Thoracic aorta (tissue), 2 donors: Measurements from ENCODE around the gene MEI1. TPM values are rescaled to one million over a fixed set of nuclear protein-coding genes. Genes with fewer than 3 reads are reported as not detected.

ENCODE experiments used
- ATAC-seq: fragments of 150-250 bp; one replicate; pipeline ENCODE4 v1.8.0; 2017; ENCODE audit warnings: low read depth; ENCODE audit not compliant: insufficient number of reproducible peaks, low FRiP score
- DNase-seq: peaks from one replicate; pipeline ENCODE4 v3.0.0-alpha.2; 2020; ENCODE audit warnings: low spot score
- H3K27ac ChIP-seq, 2 donors: fragments of 200-600 bp; sonication (generic); 1 replicate in 1 of 2; 2 replicates in 1 of 2; pipeline ENCODE4 v1.5.1; 2016; ENCODE audit warnings: mild to moderate bottlenecking in 2 of 2, moderate library complexity in 2 of 2
- H3K27me3 ChIP-seq: fragments of 200-600 bp; sonication (generic); replicated peaks from 2 replicates; pipeline ENCODE4 v1.6.0; 2016; ENCODE audit warnings: mild to moderate bottlenecking; ENCODE audit not compliant: insufficient read depth
- H3K36me3 ChIP-seq: fragments of 200-600 bp; sonication (generic); one replicate; pipeline ENCODE4 v1.5.1; 2016
- H3K4me1 ChIP-seq, 2 donors: fragments of 200-600 bp; sonication (generic); 1 replicate in 1 of 2; 2 replicates in 1 of 2; pipeline versions ENCODE4 v1.5.1 to v1.6.0; 2016; ENCODE audit warnings: low read depth in 2 of 2, mild to moderate bottlenecking in 1 of 2; ENCODE audit not compliant: control insufficient read depth in 1 of 2
- H3K4me3 ChIP-seq: fragments of 200-600 bp; sonication (generic); 2 replicates; pipeline ENCODE4 v1.5.1; 2016; ENCODE audit warnings: mild to moderate bottlenecking
- H3K9me3 ChIP-seq: fragments of 200-600 bp; sonication (generic); 2 replicates; pipeline ENCODE4 v1.5.1; 2016
- total RNA-seq, 2 donors: library from RNA; depleted of rRNA; stranded (reverse); fragments of >200 nt; gene quantifications; one replicate each; pipeline versions ENCODE4 v1.1.0 to v1.2.3, GENCODE V29; 2016
- TF ChIP-seq, protein P1 (sequence below): fragments of 200-600 bp; sonication (generic); IDR thresholded peaks from one replicate; pipeline ENCODE4 v1.5.1; 2019; ENCODE audit warnings: antibody characterized with exemption

The MEI1 gene
- total RNA-seq, 2 donors from 2014 or later: 1.8 to 3.8 TPM

DNA sequence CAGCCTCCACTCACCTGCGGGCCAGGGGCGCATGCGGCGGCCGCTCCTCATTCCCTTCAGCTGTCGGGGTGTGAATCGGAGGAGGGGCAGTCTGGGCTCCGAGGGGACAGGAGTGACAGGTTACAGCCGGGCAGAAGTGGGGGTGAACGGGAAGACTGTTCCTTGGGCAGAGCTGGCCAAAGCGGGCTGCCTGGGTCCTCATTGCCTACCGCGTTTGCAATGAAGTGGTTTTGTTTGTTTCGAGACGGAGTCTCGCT is 733 bp downstream of the MEI1 start:
- Histone ChIP-seq H3K27ac (no peak overlapping the region), H3K4me3 (no peak overlapping the region), H3K9me3 (no peaks in the 10 kb centered on the region), H3K4me1 (peaks cover 3 to 20% of the 10 kb centered on the region in 2 donors), H3K27me3 (no peaks in the 10 kb centered on the region), H3K36me3 (no peaks in the 10 kb centered on the region)
- DNase-seq (no peak), ATAC-seq (no peak)
- TF ChIP-seq, protein P1, sequence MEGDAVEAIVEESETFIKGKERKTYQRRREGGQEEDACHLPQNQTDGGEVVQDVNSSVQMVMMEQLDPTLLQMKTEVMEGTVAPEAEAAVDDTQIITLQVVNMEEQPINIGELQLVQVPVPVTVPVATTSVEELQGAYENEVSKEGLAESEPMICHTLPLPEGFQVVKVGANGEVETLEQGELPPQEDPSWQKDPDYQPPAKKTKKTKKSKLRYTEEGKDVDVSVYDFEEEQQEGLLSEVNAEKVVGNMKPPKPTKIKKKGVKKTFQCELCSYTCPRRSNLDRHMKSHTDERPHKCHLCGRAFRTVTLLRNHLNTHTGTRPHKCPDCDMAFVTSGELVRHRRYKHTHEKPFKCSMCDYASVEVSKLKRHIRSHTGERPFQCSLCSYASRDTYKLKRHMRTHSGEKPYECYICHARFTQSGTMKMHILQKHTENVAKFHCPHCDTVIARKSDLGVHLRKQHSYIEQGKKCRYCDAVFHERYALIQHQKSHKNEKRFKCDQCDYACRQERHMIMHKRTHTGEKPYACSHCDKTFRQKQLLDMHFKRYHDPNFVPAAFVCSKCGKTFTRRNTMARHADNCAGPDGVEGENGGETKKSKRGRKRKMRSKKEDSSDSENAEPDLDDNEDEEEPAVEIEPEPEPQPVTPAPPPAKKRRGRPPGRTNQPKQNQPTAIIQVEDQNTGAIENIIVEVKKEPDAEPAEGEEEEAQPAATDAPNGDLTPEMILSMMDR: no peak

DNA sequence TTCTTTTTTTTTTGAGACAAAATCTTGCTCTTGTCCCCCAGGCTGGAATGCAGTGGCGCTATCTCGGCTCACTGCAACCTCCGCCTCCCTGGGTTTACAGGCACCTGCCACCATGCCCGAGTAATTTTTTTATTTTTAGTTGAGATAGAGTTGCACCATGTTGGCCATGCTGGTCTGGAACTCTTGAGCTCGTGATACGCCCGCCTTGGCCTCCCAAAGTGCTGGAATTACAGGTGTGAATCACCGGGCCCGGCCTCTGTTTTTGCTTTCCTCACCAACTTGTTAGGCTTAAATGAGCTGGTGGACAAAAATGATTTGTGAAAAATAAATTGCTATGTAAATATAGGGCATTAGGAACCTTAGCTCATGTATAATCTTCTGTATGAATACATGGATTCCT is 3.5 kb downstream of the MEI1 start:
- peaks cover 3 to 9% of the 10 kb centered on the region in 2 donors for H3K4me1 ChIP-seq
- TF ChIP-seq, protein P1: no peak
- H3K4me3 ChIP-seq: no peak overlapping the region
- H3K27me3 ChIP-seq: no peaks in the 10 kb centered on the region
- ATAC-seq (no peak), DNase-seq (no peak)
- H3K36me3 ChIP-seq: no peaks in the 10 kb centered on the region
- H3K27ac ChIP-seq: no peak overlapping the region
- H3K9me3 ChIP-seq: no peaks in the 10 kb centered on the region

DNA sequence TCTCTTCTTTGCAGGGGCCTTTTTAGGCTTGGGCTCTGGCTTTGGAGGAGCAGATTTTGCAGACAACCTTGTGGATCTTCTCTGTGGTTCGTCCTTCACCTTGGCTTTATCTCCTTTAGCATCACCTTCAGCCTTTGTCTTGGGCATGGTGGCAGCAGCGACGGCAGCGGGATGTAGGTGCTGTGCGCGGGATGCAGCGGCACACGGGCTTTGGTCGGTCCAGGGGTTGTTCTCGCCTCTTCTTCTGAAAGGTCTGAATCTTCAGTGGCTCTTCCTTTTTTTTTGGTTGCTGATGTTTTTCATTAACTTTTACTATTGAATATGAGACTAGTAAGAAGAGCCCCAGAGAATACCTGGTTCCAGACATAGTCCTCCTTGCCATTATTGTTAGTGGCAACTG is 10.0 kb downstream of the MEI1 start:
- ATAC-seq: no peak
- Histone ChIP-seq H3K9me3 (no peaks in the 10 kb centered on the region), H3K27ac (no peak overlapping the region)

DNA sequence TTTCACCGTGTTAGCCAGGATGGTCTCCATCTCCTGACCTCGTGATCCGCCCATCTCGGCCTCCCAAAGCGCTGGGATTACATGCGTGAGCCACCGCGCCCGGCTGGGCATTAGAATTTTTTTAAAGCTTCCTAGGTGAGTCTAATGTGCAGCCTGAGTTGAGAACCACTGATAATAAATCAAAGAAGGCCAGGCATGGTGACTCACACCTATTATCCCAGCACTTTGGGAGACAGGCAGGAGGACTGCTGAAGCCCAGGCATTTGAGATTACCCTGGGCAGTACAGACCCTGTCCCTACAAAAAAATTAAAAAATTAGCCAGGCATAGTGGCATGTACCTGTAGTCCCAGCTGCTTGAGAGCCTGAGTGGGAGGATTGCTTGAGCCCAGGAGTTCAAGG is 13.7 kb downstream of the MEI1 start:
- Histone ChIP-seq H3K4me3 (no peak overlapping the region), H3K36me3 (no peaks in the 10 kb centered on the region), H3K4me1 (no peaks in the 10 kb centered on the region), H3K27ac (no peak overlapping the region), H3K9me3 (no peaks in the 10 kb centered on the region), H3K27me3 (no peaks in the 10 kb centered on the region)
- ATAC-seq (no peak), DNase-seq (no peak)
- TF ChIP-seq, protein P1: no peak

More for the DNA sequence above, 10.0 kb downstream of the MEI1 start:
- Histone ChIP-seq H3K4me1 (no peaks in the 10 kb centered on the region), H3K27me3 (no peaks in the 10 kb centered on the region), H3K4me3 (no peak overlapping the region), H3K36me3 (no peaks in the 10 kb centered on the region)
- DNase-seq: no peak
- TF ChIP-seq, protein P1: no peak

DNA sequence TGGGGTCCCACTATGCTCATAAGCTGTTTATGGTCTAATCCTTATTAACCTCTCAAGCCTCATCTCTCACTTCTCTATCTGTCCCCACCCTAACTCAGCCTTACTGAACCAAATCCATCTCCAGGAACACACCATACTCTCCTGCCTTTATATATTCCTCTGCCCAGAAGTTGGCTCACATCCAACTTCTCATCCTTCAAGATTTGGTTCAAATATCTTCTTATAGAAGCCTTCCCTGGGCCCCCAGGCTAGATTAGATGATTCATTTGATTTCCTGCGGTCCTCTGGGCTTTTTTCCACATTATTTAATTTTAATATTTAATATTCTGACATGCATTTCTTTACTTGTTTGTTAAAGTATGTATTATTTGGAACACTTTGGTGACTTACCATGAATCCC is 23.2 kb downstream of the MEI1 start:
- Histone ChIP-seq H3K36me3 (no peaks in the 10 kb centered on the region), H3K27me3 (no peaks in the 10 kb centered on the region), H3K4me3 (no peak overlapping the region), H3K27ac (no peak overlapping the region), H3K9me3 (no peaks in the 10 kb centered on the region), H3K4me1 (no peaks in the 10 kb centered on the region)
- TF ChIP-seq, protein P1: no peak
- DNase-seq (no peak), ATAC-seq (no peak)
